HepG2 (cell line): ENCODE results near the gene ACTL8. TPM values are rescaled to one million over a fixed set of nuclear protein-coding genes. Genes with fewer than 3 reads are reported as not detected.

Experiments used
- ATAC-seq: fragments of 200-7000 bp; cut with Tn5 transposase; 3 replicates; pipeline ENCODE4 v1.9.1; 2020; ENCODE audit warnings: mild to moderate bottlenecking, moderate library complexity
- BruUV-seq: library from RNA; stranded (reverse); fragments of 400-500 nt; replicated peaks from 2 replicates; lab custom pipeline; 2021; lab: Mats Ljungman, UMichigan
- CTCF ChIA-PET: fragments of 300-600 bp; formaldehyde crosslinking; extraction: SDS; loops from one replicate; lab custom pipeline; 2021; ENCODE audit warnings: low total read pairs, inconsistent platforms, low intra/inter-chr PET ratio; lab: Yijun Ruan, JAX
- POLR2A ChIA-PET: fragments of 350-600 bp; sonication (Branson Sonifier 250); formaldehyde crosslinking; loops from one replicate; lab custom pipeline; 2020; ENCODE audit warnings: antibody characterized with exemption, inconsistent platforms; lab: Yijun Ruan, JAX
- DNase-seq: peaks from one replicate; pipeline ENCODE4 v3.0.0-alpha.2; 2015; ENCODE audit warnings: low spot score
- FAIRE-seq: peaks from 3 replicates; lab custom pipeline; 2011; peaks lifted over from hg19 to GRCh38; lab: Jason Lieb, UNC
- H2AFZ ChIP-seq: one replicate; pipeline ENCODE4 v1.6.1; 2011; ENCODE audit warnings: low read length, inconsistent platforms
- H3K27ac ChIP-seq: fragments of 300-600 bp; 3 replicates; pipeline ENCODE4 v1.8.0; 2011; ENCODE audit warnings: mixed run types, mild to moderate bottlenecking, mixed read lengths, low read length, inconsistent platforms; ENCODE audit not compliant: insufficient read depth; ENCODE audit errors: extremely low read length
- H3K27me3 ChIP-seq, 2 experiments: fragments of 200-600 bp in 1 of 2; 2 replicates in 1 of 2; 3 replicates in 1 of 2; pipeline versions ENCODE4 v1.6.0 to v1.8.0; 2011; ENCODE audit warnings: low read length in 2 of 2, mild to moderate bottlenecking in 2 of 2, moderate library complexity in 2 of 2, inconsistent platforms in 1 of 2; ENCODE audit not compliant: insufficient read depth in 2 of 2, control insufficient read depth in 1 of 2
- H3K36me3 ChIP-seq, 2 experiments: fragments of 200-600 bp in 1 of 2; replicated peaks in 1 of 2; 2 replicates in 1 of 2; 3 replicates in 1 of 2; pipeline versions ENCODE4 v1.5.1 to v1.8.0; 2011; ENCODE audit warnings: low read length in 2 of 2, inconsistent platforms in 1 of 2; ENCODE audit not compliant: insufficient read depth in 2 of 2, control insufficient read depth in 1 of 2
- H3K4me1 ChIP-seq: 2 replicates; pipeline ENCODE4 v1.5.1; 2012; ENCODE audit warnings: low read length, inconsistent platforms; ENCODE audit not compliant: insufficient read depth
- H3K4me2 ChIP-seq: 2 replicates; pipeline ENCODE4 v1.6.0; 2011; ENCODE audit warnings: low read depth, low read length, inconsistent platforms
- H3K4me3 ChIP-seq, 3 experiments: fragments of 200-600 bp in 1 of 3; sonication (generic), shearing (Covaris generic) in 1 of 3; replicated peaks in 1 of 3; 2 replicates each; pipeline ENCODE4 v1.5.1; 2011 to 2016; ENCODE audit warnings: low read length in 3 of 3, inconsistent platforms in 2 of 3, low read depth in 2 of 3, mild to moderate bottlenecking in 2 of 3, control low read depth in 1 of 3, mixed read lengths in 1 of 3; ENCODE audit not compliant: insufficient read depth in 1 of 3
- H3K79me2 ChIP-seq: one replicate; pipeline ENCODE4 v1.6.1; 2011; ENCODE audit warnings: low read length, inconsistent platforms; ENCODE audit not compliant: insufficient read depth
- H3K9ac ChIP-seq: 2 replicates; pipeline ENCODE4 v1.6.0; 2011; ENCODE audit warnings: mild to moderate bottlenecking, low read depth, low read length, inconsistent platforms; ENCODE audit not compliant: insufficient read depth
- H3K9me3 ChIP-seq: 2 replicates; pipeline ENCODE4 v1.5.1; 2012; ENCODE audit warnings: mild to moderate bottlenecking, low read length
- H4K20me1 ChIP-seq: 2 replicates; pipeline ENCODE4 v1.6.0; 2011; ENCODE audit warnings: inconsistent platforms, mild to moderate bottlenecking, low read length, moderate library complexity; ENCODE audit not compliant: insufficient read depth
- NAIF1 ChIP-seq: sonication (generic); formaldehyde crosslinking; IDR thresholded peaks from 2 replicates; pipeline ENCODE4 v1.5.0; 2020; ENCODE audit warnings: mild to moderate bottlenecking, missing genetic modification reagents, borderline replicate concordance
- SOX13 ChIP-seq, 3 experiments: fragments of 450-650 bp in 1 of 3; sonication (generic) in 1 of 3; formaldehyde crosslinking in 1 of 3; IDR thresholded peaks in 2 of 3; conservative IDR thresholded peaks in 1 of 3; 2 replicates each; pipeline versions ENCODE4 v1.5.0 to v1.6.1; 2016 to 2020; ENCODE audit warnings: antibody characterized with exemption in 1 of 3, mild to moderate bottlenecking in 1 of 3, missing compliant biosample characterization in 1 of 3, missing genetic modification reagents in 1 of 3, moderate library complexity in 1 of 3
- ZNF205 ChIP-seq: IDR thresholded peaks from 2 replicates; pipeline ENCODE4 v1.6.1; 2018; ENCODE audit warnings: missing biosample characterization, missing genetic modification reagents
- ZNF563 ChIP-seq: sonication (generic); formaldehyde crosslinking; IDR thresholded peaks from 2 replicates; pipeline ENCODE4 v1.8.0; 2022; ENCODE audit warnings: mild to moderate bottlenecking, moderate library complexity, missing genetic modification reagents
- ZNF570 ChIP-seq: sonication (generic); formaldehyde crosslinking; IDR thresholded peaks from 2 replicates; pipeline ENCODE4 v1.4.0; 2020; ENCODE audit warnings: mild to moderate bottlenecking, missing genetic modification reagents, borderline replicate concordance
- WGBS: methylation state at CpG from one replicate; pipeline ENCODE4 v1.1.6; 2017; ENCODE audit warnings: low lambda C conversion rate; 5-methylcytosine and 5-hydroxymethylcytosine counted together
- in situ Hi-C: cut with HindIII; loops from 2 replicates; pipeline ENCODE4 v1.10.0; 2017; ENCODE audit warnings: low pct_unique_long_range_greater_than_20kb; ENCODE audit not compliant: extremely low pct_ligation_motif_present
- intact Hi-C: fragments of 100-400 bp; cut with micrococcal nuclease; formaldehyde crosslinking; loops from one replicate; pipeline ENCODE4 v1.10.0; 2022; ENCODE audit not compliant: unreplicated experiment
- polyA plus RNA-seq, 8 experiments: library from polyadenylated mRNA; depleted of rRNA in 3 of 8; stranded (reverse) in 7 of 8; unstranded in 1 of 8; fragments of >200 nt; fragmentation: Illumina TruSeq in 4 of 8; extraction: Trizol in 4 of 8; gene quantifications; 2 replicates each; pipeline versions ENCODE4 v1.2.1 to v1.2.3, GENCODE V29; 2011 to 2016; ENCODE audit warnings: low read depth in 4 of 8, missing spikeins in 1 of 8, mixed read lengths in 1 of 8; ENCODE audit not compliant: insufficient read depth in 1 of 8
- total RNA-seq, 5 experiments: library from RNA; depleted of rRNA; stranded (reverse); fragments of >200 nt; fragmentation: Illumina TruSeq; extraction: Trizol; gene quantifications; 2 replicates each; pipeline ENCODE4 v1.2.3, GENCODE V29; 2016; ENCODE audit warnings: low read depth in 1 of 5
- TF ChIP-seq, protein P1 (sequence below): sonication (generic); formaldehyde crosslinking; IDR thresholded peaks from 2 replicates; pipeline ENCODE4 v1.8.0; 2022; ENCODE audit warnings: missing genetic modification reagents, mild to moderate bottlenecking, inconsistent platforms, borderline replicate concordance
- TF ChIP-seq, protein P2 (sequence below): sonication (generic); formaldehyde crosslinking; IDR thresholded peaks from 2 replicates; pipeline ENCODE4 v1.4.0; 2020; ENCODE audit warnings: missing genetic modification reagents
- TF ChIP-seq, protein P3 (sequence below): sonication (generic); formaldehyde crosslinking; IDR thresholded peaks from 2 replicates; pipeline ENCODE4 v1.8.0; 2022; ENCODE audit warnings: mild to moderate bottlenecking, missing genetic modification reagents; ENCODE audit not compliant: insufficient replicate concordance
- TF ChIP-seq, protein P4 (sequence below), 2 experiments: sonication (generic) in 1 of 2; formaldehyde crosslinking in 1 of 2; IDR thresholded peaks; 2 replicates each; pipeline versions ENCODE4 v1.5.1 to v1.6.1; 2011 to 2020; ENCODE audit warnings: borderline replicate concordance in 1 of 2, low read depth in 1 of 2, low read length in 1 of 2, mild to moderate bottlenecking in 1 of 2, missing genetic modification reagents in 1 of 2, moderate library complexity in 1 of 2

Gene ACTL8
- total and polyA plus RNA-seq, 2 of the 13 experiments (the other 11 are each of a cell fraction or from before 2014, with no cell fraction given): 0.09 to 0.64 TPM

DNA sequence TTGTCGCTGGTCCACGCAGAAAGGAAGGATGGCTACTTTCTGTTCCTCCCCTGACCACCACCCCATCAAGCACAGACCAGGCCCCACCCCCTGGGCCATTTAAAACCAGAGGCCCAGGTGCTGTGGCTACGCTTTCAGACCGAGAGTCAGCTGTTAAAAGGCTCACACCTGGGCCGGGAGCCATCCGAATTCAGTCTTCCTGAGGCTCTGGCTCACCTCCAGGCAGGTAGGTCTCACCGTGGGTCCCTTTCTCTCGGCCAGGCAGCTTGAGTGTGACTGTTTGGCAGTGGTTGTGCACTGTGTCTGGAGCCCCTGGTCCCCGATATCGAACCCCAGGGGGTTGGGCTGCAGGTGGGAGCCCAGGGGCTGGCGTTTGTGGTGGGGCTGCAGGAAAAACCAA lies 7.2 kb downstream of the ACTL8 start:
- Histone ChIP-seq H3K27ac (no peak overlapping the region), H3K4me3 (no peak overlapping the region), H4K20me1 (no peaks in the 10 kb centered on the region), H3K27me3 (peaks cover 8 to 26% of the 10 kb centered on the region in 2 experiments; a peak in 4 of 5 replicates), H3K9ac (no peak overlapping the region), H3K4me2 (no peak overlapping the region), H3K36me3 (no peaks in the 10 kb centered on the region), H3K9me3 (peaks cover 19% of the 10 kb centered on the region), H3K4me1 (no peaks in the 10 kb centered on the region), H2AFZ (no peak overlapping the region), H3K79me2 (no peaks in the 10 kb centered on the region)
- BruUV-seq: no TSS peak
- no peak for FAIRE-seq
- TF ChIP-seq SOX13 (IDR thresholded peaks at IDR 0.05) (no peak), SOX13 (CRISPR knock-in tag; conservative IDR thresholded peaks at IDR 0.05 in 1 of 2, IDR thresholded peaks at IDR 0.05 in 1 of 2) (no peak), NAIF1 (CRISPR knock-in tag) (no peak), ZNF205 (CRISPR knock-in tag) (no peak), ZNF570 (CRISPR knock-in tag) (no peak), ZNF563 (CRISPR knock-in tag) (no peak)
- TF ChIP-seq, protein P1, sequence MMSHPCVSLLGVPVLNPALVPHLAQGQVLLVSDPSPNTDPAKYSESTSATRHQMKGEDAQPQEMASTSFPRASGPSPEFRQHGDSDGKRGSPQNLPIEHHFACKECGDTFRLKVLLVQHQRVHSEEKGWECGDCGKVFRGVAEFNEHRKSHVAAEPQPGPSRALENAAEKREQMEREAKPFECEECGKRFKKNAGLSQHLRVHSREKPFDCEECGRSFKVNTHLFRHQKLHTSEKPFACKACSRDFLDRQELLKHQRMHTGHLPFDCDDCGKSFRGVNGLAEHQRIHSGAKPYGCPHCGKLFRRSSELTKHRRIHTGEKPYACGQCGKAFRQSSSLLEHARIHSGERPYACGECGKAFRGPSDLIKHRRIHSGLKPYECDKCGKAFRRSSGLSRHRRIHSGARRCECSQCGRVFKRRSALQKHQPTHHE: no peak
- TF ChIP-seq, protein P2, sequence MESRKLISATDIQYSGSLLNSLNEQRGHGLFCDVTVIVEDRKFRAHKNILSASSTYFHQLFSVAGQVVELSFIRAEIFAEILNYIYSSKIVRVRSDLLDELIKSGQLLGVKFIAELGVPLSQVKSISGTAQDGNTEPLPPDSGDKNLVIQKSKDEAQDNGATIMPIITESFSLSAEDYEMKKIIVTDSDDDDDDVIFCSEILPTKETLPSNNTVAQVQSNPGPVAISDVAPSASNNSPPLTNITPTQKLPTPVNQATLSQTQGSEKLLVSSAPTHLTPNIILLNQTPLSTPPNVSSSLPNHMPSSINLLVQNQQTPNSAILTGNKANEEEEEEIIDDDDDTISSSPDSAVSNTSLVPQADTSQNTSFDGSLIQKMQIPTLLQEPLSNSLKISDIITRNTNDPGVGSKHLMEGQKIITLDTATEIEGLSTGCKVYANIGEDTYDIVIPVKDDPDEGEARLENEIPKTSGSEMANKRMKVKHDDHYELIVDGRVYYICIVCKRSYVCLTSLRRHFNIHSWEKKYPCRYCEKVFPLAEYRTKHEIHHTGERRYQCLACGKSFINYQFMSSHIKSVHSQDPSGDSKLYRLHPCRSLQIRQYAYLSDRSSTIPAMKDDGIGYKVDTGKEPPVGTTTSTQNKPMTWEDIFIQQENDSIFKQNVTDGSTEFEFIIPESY (CRISPR knock-in tag): no peak
- TF ChIP-seq, protein P3, sequence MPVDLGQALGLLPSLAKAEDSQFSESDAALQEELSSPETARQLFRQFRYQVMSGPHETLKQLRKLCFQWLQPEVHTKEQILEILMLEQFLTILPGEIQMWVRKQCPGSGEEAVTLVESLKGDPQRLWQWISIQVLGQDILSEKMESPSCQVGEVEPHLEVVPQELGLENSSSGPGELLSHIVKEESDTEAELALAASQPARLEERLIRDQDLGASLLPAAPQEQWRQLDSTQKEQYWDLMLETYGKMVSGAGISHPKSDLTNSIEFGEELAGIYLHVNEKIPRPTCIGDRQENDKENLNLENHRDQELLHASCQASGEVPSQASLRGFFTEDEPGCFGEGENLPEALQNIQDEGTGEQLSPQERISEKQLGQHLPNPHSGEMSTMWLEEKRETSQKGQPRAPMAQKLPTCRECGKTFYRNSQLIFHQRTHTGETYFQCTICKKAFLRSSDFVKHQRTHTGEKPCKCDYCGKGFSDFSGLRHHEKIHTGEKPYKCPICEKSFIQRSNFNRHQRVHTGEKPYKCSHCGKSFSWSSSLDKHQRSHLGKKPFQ (CRISPR knock-in tag): no peak
- TF ChIP-seq, protein P4, sequence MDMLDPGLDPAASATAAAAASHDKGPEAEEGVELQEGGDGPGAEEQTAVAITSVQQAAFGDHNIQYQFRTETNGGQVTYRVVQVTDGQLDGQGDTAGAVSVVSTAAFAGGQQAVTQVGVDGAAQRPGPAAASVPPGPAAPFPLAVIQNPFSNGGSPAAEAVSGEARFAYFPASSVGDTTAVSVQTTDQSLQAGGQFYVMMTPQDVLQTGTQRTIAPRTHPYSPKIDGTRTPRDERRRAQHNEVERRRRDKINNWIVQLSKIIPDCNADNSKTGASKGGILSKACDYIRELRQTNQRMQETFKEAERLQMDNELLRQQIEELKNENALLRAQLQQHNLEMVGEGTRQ (IDR thresholded peaks at IDR 0.05; ENCODE audit: low read depth, low read length): no peak
- TF ChIP-seq, protein P4 (CRISPR knock-in tag; IDR thresholded peaks at IDR 0.05; ENCODE audit: borderline replicate concordance): no peak
- in situ Hi-C loops (no loop called here), intact Hi-C loops (no loop called here)
- ChIA-PET POLR2A (no interaction called here), CTCF (no interaction called here)
- 0% methylated on average over 1 of the region's 11 CpGs for WGBS
- no peak for ATAC-seq
- DNase-seq: no peak
